Measurements from ENCODE around the gene LMF1. TPM values are rescaled to one million over a fixed set of nuclear protein-coding genes. Genes with fewer than 3 reads are reported as not detected.

LMF1 gene
- total and polyA plus RNA-seq, 2 of the 13 experiments (the other 11 are each of a cell fraction or from before 2014, with no cell fraction given), result 6.8 to 8.5 TPM

DNA sequence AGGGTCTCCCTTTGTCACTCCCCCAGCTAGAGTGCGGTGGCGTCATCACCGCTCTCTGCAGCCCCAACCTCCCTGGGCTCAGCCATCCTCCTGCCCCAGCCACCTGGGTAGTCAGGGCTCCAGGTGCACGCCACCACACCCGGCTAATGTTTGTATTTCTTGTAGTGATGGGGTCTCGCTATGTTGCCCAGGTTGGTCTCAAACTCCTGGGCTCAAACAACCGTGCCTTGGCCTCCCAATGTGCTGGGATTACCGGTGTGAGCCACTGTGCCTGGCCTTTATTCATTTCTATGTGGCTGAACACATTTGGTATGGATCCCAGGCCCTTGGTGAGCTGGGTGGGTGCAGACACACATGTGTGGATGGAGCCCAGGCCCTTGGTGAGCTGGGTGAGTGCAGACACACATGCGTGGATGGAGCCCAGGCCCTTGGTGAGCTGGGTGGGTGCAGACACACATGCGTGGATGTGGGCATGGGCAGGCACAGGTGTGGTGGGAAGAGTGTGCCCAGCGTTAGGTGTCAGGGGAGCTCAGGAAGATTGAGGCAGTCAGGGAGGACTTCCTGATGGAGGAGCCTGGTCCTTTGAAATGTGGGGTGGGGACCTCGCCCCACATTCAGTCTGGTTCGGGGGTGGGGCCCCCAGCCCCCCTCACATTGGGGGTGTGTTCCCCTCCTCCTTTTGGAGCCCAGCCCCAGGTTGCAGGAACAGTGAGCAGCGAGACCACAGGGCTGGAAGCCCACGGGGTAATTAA lies 47.8 kb upstream of the LMF1 start:
- no peak overlapping the region for H3K9ac ChIP-seq (ENCODE audit: insufficient read depth, low read depth, low read length)
- H3K79me2 ChIP-seq (ENCODE audit: insufficient read depth, low read length), result no peaks in the 10 kb centered on the region
- H3K4me2 ChIP-seq (ENCODE audit: low read depth, low read length), result no peak overlapping the region
- no peaks in the 10 kb centered on the region for H3K9me3 ChIP-seq (ENCODE audit: low read length)
- peaks cover 25 to 85% of the 10 kb centered on the region in 2 experiments for H3K27me3 ChIP-seq (ENCODE audit: control insufficient read depth in 1 of 2, insufficient read depth in 2 of 2, low read length in 2 of 2)
- H3K4me3 ChIP-seq (replicated peaks in 1 of 3; ENCODE audit: insufficient read depth in 1 of 3, low read depth in 2 of 3, low read length in 3 of 3), result no peak overlapping the region
- in situ Hi-C loops (cut with HindIII; ENCODE audit: extremely low pct_ligation_motif_present, low pct_unique_long_range_greater_than_20kb) (no loop called here), intact Hi-C loops (cut with micrococcal nuclease; ENCODE audit: unreplicated experiment) (no loop called here)
- no peak overlapping the region for H2AFZ ChIP-seq (ENCODE audit: low read length)
- H3K36me3 ChIP-seq (replicated peaks in 1 of 2; ENCODE audit: control insufficient read depth in 1 of 2, insufficient read depth in 2 of 2, low read length in 2 of 2), result no peaks in the 10 kb centered on the region
- no peak for FAIRE-seq
- no peak for ATAC-seq
- CTCF ChIA-PET (ENCODE audit: low intra/inter-chr PET ratio, low total read pairs), result no interaction called here
- DNase-seq (ENCODE audit: low spot score), result no peak
- no peaks in the 10 kb centered on the region for H4K20me1 ChIP-seq (ENCODE audit: insufficient read depth, low read length)
- no peaks in the 10 kb centered on the region for H3K4me1 ChIP-seq (ENCODE audit: insufficient read depth, low read length)
- no peak overlapping the region for H3K27ac ChIP-seq (ENCODE audit: extremely low read length, insufficient read depth, low read length)
- no TSS peak for BruUV-seq (replicated peaks)
- 36% methylated on average over 13 of the region's 15 CpGs for WGBS (ENCODE audit: low lambda C conversion rate)
- POLR2A ChIA-PET, result no interaction called here
- TF ChIP-seq ZNF251 (CRISPR knock-in tag; IDR thresholded peaks at IDR 0.05) (no peak), CC2D1A (CRISPR knock-in tag; IDR thresholded peaks at IDR 0.05) (no peak), HNF4A (CRISPR knock-in tag; IDR thresholded peaks at IDR 0.05) (no peak), HMG20A (CRISPR knock-in tag; IDR thresholded peaks at IDR 0.05; ENCODE audit: borderline replicate concordance) (no peak), CAMTA2 (CRISPR knock-in tag; IDR thresholded peaks at IDR 0.05; ENCODE audit: borderline replicate concordance) (no peak), BORCS8-MEF2B (CRISPR knock-in tag; IDR thresholded peaks at IDR 0.05) (no peak), ZNF629 (CRISPR knock-in tag; conservative IDR thresholded peaks at IDR 0.05) (no peak), ZNF274 (CRISPR knock-in tag; IDR thresholded peaks at IDR 0.05) (no peak), U2AF2 (IDR thresholded peaks at IDR 0.05; ENCODE audit: low read depth, low read length) (no peak), KLF12 (CRISPR knock-in tag; IDR thresholded peaks at IDR 0.05; ENCODE audit: borderline replicate concordance) (no peak), DMAP1 (CRISPR knock-in tag; IDR thresholded peaks at IDR 0.05) (no peak)
- TF ChIP-seq, protein P1, sequence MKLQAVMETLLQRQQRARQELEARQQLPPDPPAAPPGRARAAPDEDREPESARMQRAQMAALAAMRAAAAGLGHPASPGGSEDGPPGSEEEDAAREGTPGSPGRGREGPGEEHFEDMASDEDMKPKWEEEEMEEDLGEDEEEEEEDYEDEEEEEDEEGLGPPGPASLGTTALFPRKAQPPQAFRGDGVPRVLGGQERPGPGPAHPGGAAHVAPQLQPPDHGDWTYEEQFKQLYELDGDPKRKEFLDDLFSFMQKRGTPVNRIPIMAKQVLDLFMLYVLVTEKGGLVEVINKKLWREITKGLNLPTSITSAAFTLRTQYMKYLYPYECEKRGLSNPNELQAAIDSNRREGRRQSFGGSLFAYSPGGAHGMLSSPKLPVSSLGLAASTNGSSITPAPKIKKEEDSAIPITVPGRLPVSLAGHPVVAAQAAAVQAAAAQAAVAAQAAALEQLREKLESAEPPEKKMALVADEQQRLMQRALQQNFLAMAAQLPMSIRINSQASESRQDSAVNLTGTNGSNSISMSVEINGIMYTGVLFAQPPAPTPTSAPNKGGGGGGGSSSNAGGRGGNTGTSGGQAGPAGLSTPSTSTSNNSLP (IDR thresholded peaks at IDR 0.05; ENCODE audit: low read depth, low read length), result no peak
- TF ChIP-seq, protein P2, sequence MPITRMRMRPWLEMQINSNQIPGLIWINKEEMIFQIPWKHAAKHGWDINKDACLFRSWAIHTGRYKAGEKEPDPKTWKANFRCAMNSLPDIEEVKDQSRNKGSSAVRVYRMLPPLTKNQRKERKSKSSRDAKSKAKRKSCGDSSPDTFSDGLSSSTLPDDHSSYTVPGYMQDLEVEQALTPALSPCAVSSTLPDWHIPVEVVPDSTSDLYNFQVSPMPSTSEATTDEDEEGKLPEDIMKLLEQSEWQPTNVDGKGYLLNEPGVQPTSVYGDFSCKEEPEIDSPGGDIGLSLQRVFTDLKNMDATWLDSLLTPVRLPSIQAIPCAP (CRISPR knock-in tag; IDR thresholded peaks at IDR 0.05; ENCODE audit: low read depth), result no peak
- TF ChIP-seq, protein P3, sequence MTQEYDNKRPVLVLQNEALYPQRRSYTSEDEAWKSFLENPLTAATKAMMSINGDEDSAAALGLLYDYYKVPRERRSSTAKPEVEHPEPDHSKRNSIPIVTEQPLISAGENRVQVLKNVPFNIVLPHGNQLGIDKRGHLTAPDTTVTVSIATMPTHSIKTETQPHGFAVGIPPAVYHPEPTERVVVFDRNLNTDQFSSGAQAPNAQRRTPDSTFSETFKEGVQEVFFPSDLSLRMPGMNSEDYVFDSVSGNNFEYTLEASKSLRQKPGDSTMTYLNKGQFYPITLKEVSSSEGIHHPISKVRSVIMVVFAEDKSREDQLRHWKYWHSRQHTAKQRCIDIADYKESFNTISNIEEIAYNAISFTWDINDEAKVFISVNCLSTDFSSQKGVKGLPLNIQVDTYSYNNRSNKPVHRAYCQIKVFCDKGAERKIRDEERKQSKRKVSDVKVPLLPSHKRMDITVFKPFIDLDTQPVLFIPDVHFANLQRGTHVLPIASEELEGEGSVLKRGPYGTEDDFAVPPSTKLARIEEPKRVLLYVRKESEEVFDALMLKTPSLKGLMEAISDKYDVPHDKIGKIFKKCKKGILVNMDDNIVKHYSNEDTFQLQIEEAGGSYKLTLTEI (CRISPR knock-in tag; conservative IDR thresholded peaks at IDR 0.05), result no peak
- TF ChIP-seq, protein P4, sequence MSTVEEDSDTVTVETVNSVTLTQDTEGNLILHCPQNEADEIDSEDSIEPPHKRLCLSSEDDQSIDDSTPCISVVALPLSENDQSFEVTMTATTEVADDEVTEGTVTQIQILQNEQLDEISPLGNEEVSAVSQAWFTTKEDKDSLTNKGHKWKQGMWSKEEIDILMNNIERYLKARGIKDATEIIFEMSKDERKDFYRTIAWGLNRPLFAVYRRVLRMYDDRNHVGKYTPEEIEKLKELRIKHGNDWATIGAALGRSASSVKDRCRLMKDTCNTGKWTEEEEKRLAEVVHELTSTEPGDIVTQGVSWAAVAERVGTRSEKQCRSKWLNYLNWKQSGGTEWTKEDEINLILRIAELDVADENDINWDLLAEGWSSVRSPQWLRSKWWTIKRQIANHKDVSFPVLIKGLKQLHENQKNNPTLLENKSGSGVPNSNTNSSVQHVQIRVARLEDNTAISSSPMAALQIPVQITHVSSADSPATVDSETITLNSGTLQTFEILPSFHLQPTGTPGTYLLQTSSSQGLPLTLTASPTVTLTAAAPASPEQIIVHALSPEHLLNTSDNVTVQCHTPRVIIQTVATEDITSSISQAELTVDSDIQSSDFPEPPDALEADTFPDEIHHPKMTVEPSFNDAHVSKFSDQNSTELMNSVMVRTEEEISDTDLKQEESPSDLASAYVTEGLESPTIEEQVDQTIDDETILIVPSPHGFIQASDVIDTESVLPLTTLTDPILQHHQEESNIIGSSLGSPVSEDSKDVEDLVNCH (CRISPR knock-in tag; IDR thresholded peaks at IDR 0.05), result no peak
- TF ChIP-seq, protein P5, sequence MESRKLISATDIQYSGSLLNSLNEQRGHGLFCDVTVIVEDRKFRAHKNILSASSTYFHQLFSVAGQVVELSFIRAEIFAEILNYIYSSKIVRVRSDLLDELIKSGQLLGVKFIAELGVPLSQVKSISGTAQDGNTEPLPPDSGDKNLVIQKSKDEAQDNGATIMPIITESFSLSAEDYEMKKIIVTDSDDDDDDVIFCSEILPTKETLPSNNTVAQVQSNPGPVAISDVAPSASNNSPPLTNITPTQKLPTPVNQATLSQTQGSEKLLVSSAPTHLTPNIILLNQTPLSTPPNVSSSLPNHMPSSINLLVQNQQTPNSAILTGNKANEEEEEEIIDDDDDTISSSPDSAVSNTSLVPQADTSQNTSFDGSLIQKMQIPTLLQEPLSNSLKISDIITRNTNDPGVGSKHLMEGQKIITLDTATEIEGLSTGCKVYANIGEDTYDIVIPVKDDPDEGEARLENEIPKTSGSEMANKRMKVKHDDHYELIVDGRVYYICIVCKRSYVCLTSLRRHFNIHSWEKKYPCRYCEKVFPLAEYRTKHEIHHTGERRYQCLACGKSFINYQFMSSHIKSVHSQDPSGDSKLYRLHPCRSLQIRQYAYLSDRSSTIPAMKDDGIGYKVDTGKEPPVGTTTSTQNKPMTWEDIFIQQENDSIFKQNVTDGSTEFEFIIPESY (CRISPR knock-in tag; IDR thresholded peaks at IDR 0.05), result no peak

Measured in HepG2 (cell line).